ENCODE data around the gene PIGR.
A peak's percentile ranks its signal among the peaks of the same experiment; 100 is the strongest.

Gene PIGR

GRCh38 chr1:206946261-206946660, at the start of gene PIGR:
Gene PIGR (minus strand): TSS chr1:206946466. CDS start chr1:206940531, 5,935 bp downstream.
- no peak for DNase-seq (ENCODE audit: extremely low read depth, low read depth)

DNA sequence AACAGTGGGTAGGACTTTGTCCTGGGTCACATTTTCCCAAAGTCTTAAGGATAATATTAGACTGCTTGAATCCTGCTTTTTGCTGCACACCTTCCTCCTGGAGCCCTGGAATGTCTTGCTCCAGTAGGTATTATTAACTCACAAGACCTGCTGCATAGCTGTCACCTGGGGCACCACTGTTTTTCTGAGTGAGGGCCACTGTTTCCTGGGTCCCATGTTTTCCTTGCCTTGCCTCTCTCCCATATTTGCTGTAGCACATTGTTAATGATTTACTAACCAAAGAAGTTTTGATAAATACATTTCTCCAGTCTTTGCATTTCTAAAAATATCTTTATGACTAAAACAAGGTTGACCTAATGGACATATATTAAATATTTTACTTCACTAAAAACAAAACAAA, 46.5 kb upstream of the PIGR start:
- no peak for TF ChIP-seq CTCF (IDR thresholded peaks at IDR 0.05; ENCODE audit: low read depth, low read length)
- DNase-seq (ENCODE audit: extremely low read depth, low read depth), result no peak

More at GRCh38 chr1:206946261-206946660, at the start of gene PIGR:
- TF ChIP-seq CTCF (IDR thresholded peaks at IDR 0.05; ENCODE audit: low read depth, low read length), result no peak

- TF ChIP-seq CTCF (IDR thresholded peaks at IDR 0.05; ENCODE audit: low read depth, low read length), result no peak
- no peak for DNase-seq (ENCODE audit: extremely low read depth, low read depth)
These were observed 41.6 kb upstream of the PIGR start for GRCh38 chr1:206987873-206988272.

DNA sequence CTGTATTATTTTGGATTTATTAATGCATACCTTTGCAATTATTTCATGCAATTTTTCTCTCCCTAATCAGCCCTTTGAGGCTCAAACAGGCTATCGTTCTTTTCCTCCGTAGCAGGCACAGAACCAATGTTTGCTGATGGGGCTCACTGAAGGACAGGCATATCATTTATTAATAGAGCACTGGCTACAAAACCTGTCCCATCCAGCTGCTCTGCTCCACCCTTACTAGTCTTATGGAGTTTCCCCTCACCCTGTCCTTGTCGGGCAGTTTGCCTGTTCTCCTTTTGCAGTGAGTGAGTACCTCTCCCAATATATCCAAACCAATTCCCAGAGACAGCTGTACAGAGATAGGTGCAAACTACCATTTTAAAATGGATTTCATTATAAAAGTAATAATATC, 40.6 kb upstream of the PIGR start:
- no peak for TF ChIP-seq CTCF (IDR thresholded peaks at IDR 0.05; ENCODE audit: low read depth, low read length)
- DNase-seq (ENCODE audit: extremely low read depth, low read depth), result no peak

- TF ChIP-seq CTCF (IDR thresholded peaks at IDR 0.05; ENCODE audit: low read depth, low read length), result no peak
- no peak for DNase-seq (ENCODE audit: extremely low read depth, low read depth)
These were observed 40.1 kb upstream of the PIGR start for GRCh38 chr1:206986402-206986801.

- no peak for DNase-seq (ENCODE audit: extremely low read depth, low read depth)
- no peak for TF ChIP-seq CTCF (IDR thresholded peaks at IDR 0.05; ENCODE audit: low read depth, low read length)
These were observed 39.0 kb upstream of the PIGR start for GRCh38 chr1:206985162-206985749.

GRCh38 chr1:206982216-206982615, 36.0 kb upstream of the PIGR start:
- peak; percentile 78 for TF ChIP-seq CTCF (IDR thresholded peaks at IDR 0.05; ENCODE audit: low read depth, low read length)
- DNase-seq (ENCODE audit: extremely low read depth, low read depth), result no peak
